Adrenal gland (tissue), 5 donors: ENCODE measurements around the gene ZNRF3.

Source experiments
- POLR2A ChIP-seq, 2 donors: fragments of 450-650 bp; IDR thresholded peaks; one replicate each; pipeline ENCODE4 v1.6.1; 2017; ENCODE audit warnings: antibody characterized with exemption in 2 of 2, mild to moderate bottlenecking in 2 of 2, moderate library complexity in 1 of 2
- TF ChIP-seq, protein P1 (sequence below), 6 experiments: fragments of 450-650 bp in 4 of 6; fragments of 200-600 bp in 2 of 6; sonication (generic) in 1 of 6; IDR thresholded peaks; 1 replicate in 5 of 6; 2 replicates in 1 of 6; pipeline versions ENCODE4 v1.5.1 to v1.8.0; 2016 to 2021; ENCODE audit warnings: antibody characterized with exemption in 6 of 6, mild to moderate bottlenecking in 2 of 6, moderate library complexity in 1 of 6
- donor health status: DM: no; HTN: no; CAD: no.

DNA sequence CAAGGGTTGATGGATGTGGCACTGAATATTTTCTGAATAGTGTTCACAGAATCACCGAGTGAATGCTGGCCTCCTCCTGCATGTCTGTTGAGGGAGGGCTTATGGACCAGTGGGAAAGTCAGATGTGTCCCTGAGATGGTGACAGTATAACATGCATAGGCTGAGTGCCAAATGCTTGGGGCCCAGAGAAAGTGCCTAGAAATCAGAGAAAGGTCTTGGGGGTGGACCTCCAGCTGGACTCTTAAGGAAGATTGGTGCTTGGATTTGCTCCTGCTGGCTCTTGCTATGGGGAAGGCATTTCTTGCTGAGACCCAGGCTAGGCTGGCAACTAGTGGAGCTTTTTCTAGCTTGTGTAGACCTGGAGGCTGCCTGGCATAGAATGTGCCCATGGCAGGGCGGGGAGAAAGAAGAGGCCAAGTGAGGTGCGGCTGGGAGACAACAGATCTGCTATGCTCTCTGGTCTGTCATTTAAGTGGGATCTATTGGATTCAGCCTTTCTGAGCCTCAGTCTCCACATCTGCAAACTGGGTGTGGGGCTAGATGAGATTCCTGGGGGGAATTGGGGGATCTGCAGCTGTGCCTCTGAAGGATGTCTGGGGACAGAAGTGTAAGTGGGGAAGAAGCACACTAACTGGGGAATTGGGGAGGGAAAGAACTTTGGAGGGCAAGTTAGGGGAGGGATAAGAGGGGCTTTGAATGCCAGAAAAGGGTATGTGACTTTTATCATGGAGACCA is 27.4 kb downstream of the ZNRF3 start:
- no peak for TF ChIP-seq POLR2A (IDR thresholded peaks at IDR 0.05)
- TF ChIP-seq, protein P1, sequence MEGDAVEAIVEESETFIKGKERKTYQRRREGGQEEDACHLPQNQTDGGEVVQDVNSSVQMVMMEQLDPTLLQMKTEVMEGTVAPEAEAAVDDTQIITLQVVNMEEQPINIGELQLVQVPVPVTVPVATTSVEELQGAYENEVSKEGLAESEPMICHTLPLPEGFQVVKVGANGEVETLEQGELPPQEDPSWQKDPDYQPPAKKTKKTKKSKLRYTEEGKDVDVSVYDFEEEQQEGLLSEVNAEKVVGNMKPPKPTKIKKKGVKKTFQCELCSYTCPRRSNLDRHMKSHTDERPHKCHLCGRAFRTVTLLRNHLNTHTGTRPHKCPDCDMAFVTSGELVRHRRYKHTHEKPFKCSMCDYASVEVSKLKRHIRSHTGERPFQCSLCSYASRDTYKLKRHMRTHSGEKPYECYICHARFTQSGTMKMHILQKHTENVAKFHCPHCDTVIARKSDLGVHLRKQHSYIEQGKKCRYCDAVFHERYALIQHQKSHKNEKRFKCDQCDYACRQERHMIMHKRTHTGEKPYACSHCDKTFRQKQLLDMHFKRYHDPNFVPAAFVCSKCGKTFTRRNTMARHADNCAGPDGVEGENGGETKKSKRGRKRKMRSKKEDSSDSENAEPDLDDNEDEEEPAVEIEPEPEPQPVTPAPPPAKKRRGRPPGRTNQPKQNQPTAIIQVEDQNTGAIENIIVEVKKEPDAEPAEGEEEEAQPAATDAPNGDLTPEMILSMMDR (IDR thresholded peaks at IDR 0.05): no peak
